ENCODE data around the gene ARHGEF25. TPM values are rescaled to one million over a fixed set of nuclear protein-coding genes. Genes with fewer than 3 reads are reported as not detected.
A peak's percentile ranks its signal among the peaks of the same experiment; 100 is the strongest.

ARHGEF25 gene
- total and polyA plus RNA-seq, 2 of the 13 experiments (the other 11 are each of a cell fraction or from before 2014, with no cell fraction given), result 11.5 to 12.5 TPM

DNA sequence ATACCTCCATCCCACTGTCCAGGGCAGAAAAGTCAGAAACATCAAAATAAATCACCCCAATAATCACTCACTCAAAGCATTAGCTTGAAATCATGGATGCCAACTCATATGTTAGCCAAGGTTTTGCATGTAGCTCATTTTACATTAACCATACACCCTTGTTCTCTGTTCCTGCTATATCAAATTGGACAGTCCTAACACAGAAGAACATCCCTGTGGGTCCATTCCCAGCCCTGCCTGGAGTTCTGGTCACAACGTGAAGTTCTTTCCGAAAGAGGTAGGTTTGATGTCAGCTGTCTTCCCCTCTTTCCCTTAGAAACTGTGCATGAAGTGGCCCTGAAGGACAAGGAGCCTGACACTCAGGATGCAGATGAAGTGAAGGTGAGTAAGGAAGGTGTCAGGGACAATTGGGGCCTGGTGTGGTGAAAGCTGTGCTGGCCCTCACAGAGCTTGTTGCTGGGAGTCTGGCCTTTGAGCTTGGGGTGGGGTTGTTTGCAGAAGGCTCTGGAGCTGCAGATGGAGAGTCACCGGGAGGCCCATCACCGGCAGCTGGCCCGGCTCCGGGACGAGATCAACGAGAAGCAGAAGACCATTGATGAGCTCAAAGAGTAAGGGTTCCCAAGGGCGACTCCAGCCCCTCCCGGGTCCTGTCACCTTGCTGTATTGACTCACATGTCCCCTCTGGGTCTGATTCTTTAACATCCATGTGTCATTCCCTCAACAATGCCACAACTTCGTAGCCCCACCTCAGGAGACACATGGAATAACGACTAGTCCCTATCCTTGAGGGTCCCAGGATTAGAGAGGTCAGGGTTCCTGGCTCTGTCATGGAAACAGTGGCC lies 35.2 kb upstream of the ARHGEF25 start (continued):
- TF ChIP-seq, protein P1, sequence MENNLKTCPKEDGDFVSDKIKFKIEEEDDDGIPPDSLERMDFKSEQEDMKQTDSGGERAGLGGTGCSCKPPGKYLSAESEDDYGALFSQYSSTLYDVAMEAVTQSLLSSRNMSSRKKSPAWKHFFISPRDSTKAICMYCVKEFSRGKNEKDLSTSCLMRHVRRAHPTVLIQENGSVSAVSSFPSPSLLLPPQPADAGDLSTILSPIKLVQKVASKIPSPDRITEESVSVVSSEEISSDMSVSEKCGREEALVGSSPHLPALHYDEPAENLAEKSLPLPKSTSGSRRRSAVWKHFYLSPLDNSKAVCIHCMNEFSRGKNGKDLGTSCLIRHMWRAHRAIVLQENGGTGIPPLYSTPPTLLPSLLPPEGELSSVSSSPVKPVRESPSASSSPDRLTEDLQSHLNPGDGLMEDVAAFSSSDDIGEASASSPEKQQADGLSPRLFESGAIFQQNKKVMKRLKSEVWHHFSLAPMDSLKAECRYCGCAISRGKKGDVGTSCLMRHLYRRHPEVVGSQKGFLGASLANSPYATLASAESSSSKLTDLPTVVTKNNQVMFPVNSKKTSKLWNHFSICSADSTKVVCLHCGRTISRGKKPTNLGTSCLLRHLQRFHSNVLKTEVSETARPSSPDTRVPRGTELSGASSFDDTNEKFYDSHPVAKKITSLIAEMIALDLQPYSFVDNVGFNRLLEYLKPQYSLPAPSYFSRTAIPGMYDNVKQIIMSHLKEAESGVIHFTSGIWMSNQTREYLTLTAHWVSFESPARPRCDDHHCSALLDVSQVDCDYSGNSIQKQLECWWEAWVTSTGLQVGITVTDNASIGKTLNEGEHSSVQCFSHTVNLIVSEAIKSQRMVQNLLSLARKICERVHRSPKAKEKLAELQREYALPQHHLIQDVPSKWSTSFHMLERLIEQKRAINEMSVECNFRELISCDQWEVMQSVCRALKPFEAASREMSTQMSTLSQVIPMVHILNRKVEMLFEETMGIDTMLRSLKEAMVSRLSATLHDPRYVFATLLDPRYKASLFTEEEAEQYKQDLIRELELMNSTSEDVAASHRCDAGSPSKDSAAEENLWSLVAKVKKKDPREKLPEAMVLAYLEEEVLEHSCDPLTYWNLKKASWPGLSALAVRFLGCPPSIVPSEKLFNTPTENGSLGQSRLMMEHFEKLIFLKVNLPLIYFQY (CRISPR knock-in tag; IDR thresholded peaks at IDR 0.05; ENCODE audit: borderline replicate concordance), result peak; percentile 94
- TF ChIP-seq GZF1 (CRISPR knock-in tag; IDR thresholded peaks at IDR 0.05) (0 out of 2 replicates have a peak, but pooled peaks have one; percentile 60), BCL6 (CRISPR knock-in tag; IDR thresholded peaks at IDR 0.05) (no peak), TAF15 (IDR thresholded peaks at IDR 0.05; ENCODE audit: low read depth, low read length, poor library complexity, severe bottlenecking) (no peak), KDM3A (CRISPR knock-in tag; IDR thresholded peaks at IDR 0.05; ENCODE audit: low read depth) (no peak; the same call in 1 of the 2 replicates), ZNF335 (CRISPR knock-in tag; IDR thresholded peaks at IDR 0.05) (0 out of 2 replicates have a peak, but pooled peaks have one; percentile 40), ZFP41 (CRISPR knock-in tag; IDR thresholded peaks at IDR 0.05; ENCODE audit: borderline replicate concordance) (no peak), ZFAT (CRISPR knock-in tag; conservative IDR thresholded peaks at IDR 0.05) (no peak), KDM4B (CRISPR knock-in tag; IDR thresholded peaks at IDR 0.05) (0 out of 2 replicates have a peak, but pooled peaks have one; percentile 65), PCBP2 (optimal IDR thresholded peaks at IDR 0.05; ENCODE audit: low read depth, low read length, poor library complexity, severe bottlenecking) (no peak), RAD51 (IDR thresholded peaks at IDR 0.05; ENCODE audit: borderline replicate concordance) (no peak), ZNF550 (CRISPR knock-in tag; IDR thresholded peaks at IDR 0.05; ENCODE audit: borderline replicate concordance) (no peak), KLF13 (CRISPR knock-in tag; IDR thresholded peaks at IDR 0.05) (no peak), NFKBIZ (CRISPR knock-in tag; IDR thresholded peaks at IDR 0.05) (0 out of 2 replicates have a peak, but pooled peaks have one; percentile 49), MAFF (IDR thresholded peaks at IDR 0.05; ENCODE audit: low read depth, low read length) (no peak), ONECUT2 (CRISPR knock-in tag; IDR thresholded peaks at IDR 0.05) (no peak), POLR2G (IDR thresholded peaks at IDR 0.05; ENCODE audit: low read depth, low read length) (peak; percentile 68), ZNF792 (CRISPR knock-in tag; IDR thresholded peaks at IDR 0.05) (peak; percentile 84; the same call in 1 of the 2 replicates)
- TF ChIP-seq, protein P2, sequence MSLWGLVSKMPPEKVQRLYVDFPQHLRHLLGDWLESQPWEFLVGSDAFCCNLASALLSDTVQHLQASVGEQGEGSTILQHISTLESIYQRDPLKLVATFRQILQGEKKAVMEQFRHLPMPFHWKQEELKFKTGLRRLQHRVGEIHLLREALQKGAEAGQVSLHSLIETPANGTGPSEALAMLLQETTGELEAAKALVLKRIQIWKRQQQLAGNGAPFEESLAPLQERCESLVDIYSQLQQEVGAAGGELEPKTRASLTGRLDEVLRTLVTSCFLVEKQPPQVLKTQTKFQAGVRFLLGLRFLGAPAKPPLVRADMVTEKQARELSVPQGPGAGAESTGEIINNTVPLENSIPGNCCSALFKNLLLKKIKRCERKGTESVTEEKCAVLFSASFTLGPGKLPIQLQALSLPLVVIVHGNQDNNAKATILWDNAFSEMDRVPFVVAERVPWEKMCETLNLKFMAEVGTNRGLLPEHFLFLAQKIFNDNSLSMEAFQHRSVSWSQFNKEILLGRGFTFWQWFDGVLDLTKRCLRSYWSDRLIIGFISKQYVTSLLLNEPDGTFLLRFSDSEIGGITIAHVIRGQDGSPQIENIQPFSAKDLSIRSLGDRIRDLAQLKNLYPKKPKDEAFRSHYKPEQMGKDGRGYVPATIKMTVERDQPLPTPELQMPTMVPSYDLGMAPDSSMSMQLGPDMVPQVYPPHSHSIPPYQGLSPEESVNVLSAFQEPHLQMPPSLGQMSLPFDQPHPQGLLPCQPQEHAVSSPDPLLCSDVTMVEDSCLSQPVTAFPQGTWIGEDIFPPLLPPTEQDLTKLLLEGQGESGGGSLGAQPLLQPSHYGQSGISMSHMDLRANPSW (CRISPR knock-in tag; IDR thresholded peaks at IDR 0.05; ENCODE audit: borderline replicate concordance), result no peak; the same call in 1 of the 2 replicates
- TF ChIP-seq, protein P3, sequence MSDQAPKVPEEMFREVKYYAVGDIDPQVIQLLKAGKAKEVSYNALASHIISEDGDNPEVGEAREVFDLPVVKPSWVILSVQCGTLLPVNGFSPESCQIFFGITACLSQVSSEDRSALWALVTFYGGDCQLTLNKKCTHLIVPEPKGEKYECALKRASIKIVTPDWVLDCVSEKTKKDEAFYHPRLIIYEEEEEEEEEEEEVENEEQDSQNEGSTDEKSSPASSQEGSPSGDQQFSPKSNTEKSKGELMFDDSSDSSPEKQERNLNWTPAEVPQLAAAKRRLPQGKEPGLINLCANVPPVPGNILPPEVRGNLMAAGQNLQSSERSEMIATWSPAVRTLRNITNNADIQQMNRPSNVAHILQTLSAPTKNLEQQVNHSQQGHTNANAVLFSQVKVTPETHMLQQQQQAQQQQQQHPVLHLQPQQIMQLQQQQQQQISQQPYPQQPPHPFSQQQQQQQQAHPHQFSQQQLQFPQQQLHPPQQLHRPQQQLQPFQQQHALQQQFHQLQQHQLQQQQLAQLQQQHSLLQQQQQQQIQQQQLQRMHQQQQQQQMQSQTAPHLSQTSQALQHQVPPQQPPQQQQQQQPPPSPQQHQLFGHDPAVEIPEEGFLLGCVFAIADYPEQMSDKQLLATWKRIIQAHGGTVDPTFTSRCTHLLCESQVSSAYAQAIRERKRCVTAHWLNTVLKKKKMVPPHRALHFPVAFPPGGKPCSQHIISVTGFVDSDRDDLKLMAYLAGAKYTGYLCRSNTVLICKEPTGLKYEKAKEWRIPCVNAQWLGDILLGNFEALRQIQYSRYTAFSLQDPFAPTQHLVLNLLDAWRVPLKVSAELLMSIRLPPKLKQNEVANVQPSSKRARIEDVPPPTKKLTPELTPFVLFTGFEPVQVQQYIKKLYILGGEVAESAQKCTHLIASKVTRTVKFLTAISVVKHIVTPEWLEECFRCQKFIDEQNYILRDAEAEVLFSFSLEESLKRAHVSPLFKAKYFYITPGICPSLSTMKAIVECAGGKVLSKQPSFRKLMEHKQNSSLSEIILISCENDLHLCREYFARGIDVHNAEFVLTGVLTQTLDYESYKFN (CRISPR knock-in tag; conservative IDR thresholded peaks at IDR 0.05), result peak; percentile 94
